GM12878 (cell line): ENCODE data around the gene NCAPD3. TPM values are rescaled to one million over a fixed set of nuclear protein-coding genes. Genes with fewer than 3 reads are reported as not detected.

Experiments
- ATAC-seq: fragments of 200-7000 bp; cut with Tn5 transposase; 3 replicates; pipeline ENCODE4 v1.9.1; 2020; ENCODE audit warnings: mild to moderate bottlenecking, moderate library complexity
- BruUV-seq: library from RNA; stranded (reverse); fragments of 400-500 nt; replicated peaks from 2 replicates; lab custom pipeline; 2021; lab: Mats Ljungman, UMichigan
- CTCF ChIA-PET: fragments of 300-600 bp; sonication (Branson Sonifier 250); formaldehyde crosslinking; extraction: SDS; loops from one replicate; lab custom pipeline; 2021; ENCODE audit warnings: inconsistent platforms; lab: Yijun Ruan, JAX
- POLR2A ChIA-PET: fragments of 350-600 bp; formaldehyde crosslinking; extraction: SDS; loops from one replicate; lab custom pipeline; 2021; ENCODE audit warnings: inconsistent platforms; lab: Charles Lee
- RAD21 ChIA-PET: fragments of 300-600 bp; sonication (Branson Sonifier 250); formaldehyde crosslinking; loops from one replicate; lab custom pipeline; 2023; ENCODE audit warnings: antibody characterized with exemption; ENCODE audit not compliant: unreplicated experiment; lab: Charles Lee
- SMC1A ChIA-PET: fragments of 300-600 bp; sonication (Branson Sonifier 250); formaldehyde crosslinking; loops from one replicate; lab custom pipeline; 2023; ENCODE audit not compliant: unreplicated experiment, uncharacterized antibody; lab: Charles Lee
- DNase-seq: peaks from one replicate; pipeline ENCODE4 v3.0.0-alpha.2; 2011; ENCODE audit warnings: low read depth, low spot score
- FAIRE-seq: peaks from 3 replicates; lab custom pipeline; 2011; peaks lifted over from hg19 to GRCh38; lab: Jason Lieb, UNC
- H2AFZ ChIP-seq: 2 replicates; pipeline ENCODE4 v1.6.0; 2011; ENCODE audit warnings: low read depth, low read length, control low read depth; ENCODE audit not compliant: control insufficient read depth
- H3K27ac ChIP-seq: 2 replicates; pipeline ENCODE4 v1.5.1; 2011; ENCODE audit warnings: control low read depth; ENCODE audit not compliant: control insufficient read depth, insufficient read depth
- H3K27me3 ChIP-seq, 2 experiments: replicated peaks in 1 of 2; 2 replicates each; pipeline versions ENCODE4 v1.6.0 to v1.6.1; 2011; ENCODE audit warnings: low read length in 1 of 2; ENCODE audit not compliant: control insufficient read depth in 2 of 2, insufficient read depth in 2 of 2
- H3K36me3 ChIP-seq, 2 experiments: 2 replicates each; pipeline ENCODE4 v1.5.1; 2011; ENCODE audit warnings: low read length in 1 of 2; ENCODE audit not compliant: control insufficient read depth in 2 of 2, insufficient read depth in 2 of 2
- H3K4me1 ChIP-seq: 2 replicates; pipeline ENCODE4 v1.6.1; 2011; ENCODE audit warnings: mild to moderate bottlenecking, low read length, moderate library complexity, mixed read lengths; ENCODE audit not compliant: control insufficient read depth, insufficient read depth
- H3K4me2 ChIP-seq: 2 replicates; pipeline ENCODE4 v1.6.0; 2011; ENCODE audit warnings: control low read depth; ENCODE audit not compliant: control insufficient read depth, insufficient read depth
- H3K4me3 ChIP-seq: fragments of 200-600 bp; sonication (generic); 2 replicates; pipeline ENCODE4 v1.5.1; 2016
- H3K79me2 ChIP-seq: 2 replicates; pipeline ENCODE4 v1.6.0; 2011; ENCODE audit warnings: low read length; ENCODE audit not compliant: control insufficient read depth, insufficient read depth
- H3K9ac ChIP-seq: 2 replicates; pipeline ENCODE4 v1.8.0; 2011; ENCODE audit warnings: low read length, control low read depth, mixed read lengths; ENCODE audit not compliant: control insufficient read depth, insufficient read depth
- H3K9me3 ChIP-seq: replicated peaks from 3 replicates; pipeline ENCODE4 v1.5.1; 2011; ENCODE audit warnings: mild to moderate bottlenecking, low read length; ENCODE audit not compliant: control insufficient read depth, insufficient read depth
- H4K20me1 ChIP-seq: 2 replicates; pipeline ENCODE4 v1.6.0; 2011; ENCODE audit not compliant: control insufficient read depth, insufficient read depth
- BRCA1 ChIP-seq: IDR thresholded peaks from 2 replicates; pipeline ENCODE4 v1.6.1; 2011; ENCODE audit warnings: low read depth, low read length, improper control_type of control experiment
- DPF2 ChIP-seq: fragments of 450-650 bp; IDR thresholded peaks from 2 replicates; pipeline ENCODE4 v1.6.1; 2017; ENCODE audit warnings: mild to moderate bottlenecking
- E2F8 ChIP-seq: fragments of 450-650 bp; IDR thresholded peaks from 2 replicates; pipeline ENCODE4 v1.6.1; 2018; ENCODE audit warnings: mild to moderate bottlenecking, low read depth, moderate library complexity; ENCODE audit not compliant: partially characterized antibody
- IRF3 ChIP-seq: fragments of 450-650 bp; IDR thresholded peaks from 2 replicates; pipeline ENCODE4 v1.6.1; 2014; ENCODE audit warnings: mild to moderate bottlenecking
- MEF2B ChIP-seq: fragments of 450-650 bp; IDR thresholded peaks from 2 replicates; pipeline ENCODE4 v1.6.1; 2018; ENCODE audit warnings: mild to moderate bottlenecking, moderate library complexity; ENCODE audit not compliant: partially characterized antibody, poor library complexity, severe bottlenecking
- MLLT1 ChIP-seq: fragments of 450-650 bp; IDR thresholded peaks from 2 replicates; pipeline ENCODE4 v1.6.1; 2016; ENCODE audit warnings: mild to moderate bottlenecking
- POLR2AphosphoS5 ChIP-seq: IDR thresholded peaks from 2 replicates; pipeline ENCODE4 v1.6.1; 2011; ENCODE audit warnings: mild to moderate bottlenecking, low read length, inconsistent platforms
- SREBF1 ChIP-seq: IDR thresholded peaks from 2 replicates; pipeline ENCODE4 v1.6.1; 2012; ENCODE audit warnings: mild to moderate bottlenecking, low read length
- WGBS: methylation state at CpG from one replicate; pipeline ENCODE4 v1.1.6; 2016; ENCODE audit warnings: low lambda C conversion rate; ENCODE audit not compliant: insufficient replicate concordance, insufficient coverage; ENCODE audit errors: missing lambda C conversion rate; 5-methylcytosine and 5-hydroxymethylcytosine counted together
- in situ Hi-C: fragments of 300-500 bp; cut with MboI; formaldehyde crosslinking; loops from 9 replicates; pipeline ENCODE4 v1.14.3; 2018; ENCODE audit warnings: mixed read lengths
- intact Hi-C: fragments of 100-400 bp; cut with micrococcal nuclease; formaldehyde crosslinking; loops from one replicate; pipeline ENCODE4 v1.14.2; 2022; ENCODE audit not compliant: unreplicated experiment
- polyA plus RNA-seq, 11 experiments: library from polyadenylated mRNA; depleted of rRNA in 4 of 11; unstranded in 6 of 11; stranded (reverse) in 5 of 11; fragments of >200 nt; fragmentation: Nextera tagmentation in 4 of 11; fragmentation: Illumina TruSeq in 1 of 11; extraction: Ambion mirVana in 4 of 11; extraction: Trizol in 1 of 11; gene quantifications; 1 replicate in 1 of 11; 2 replicates in 10 of 11; pipeline versions ENCODE4 v1.2.1 to v1.2.3, GENCODE V29; 2011 to 2016; ENCODE audit warnings: inconsistent platforms in 2 of 11, missing spikeins in 2 of 11, low read depth in 1 of 11
- total RNA-seq, 4 experiments: library from RNA; depleted of rRNA in 3 of 4; stranded (reverse); fragments of >200 nt in 3 of 4; fragmentation: Illumina TruSeq in 1 of 4; extraction: Trizol in 1 of 4; gene quantifications; 2 replicates each; pipeline versions ENCODE4 v1.2.1 to v1.2.3, GENCODE V29; 2013 to 2021

NCAPD3 gene
- total and polyA plus RNA-seq, 10 of the 15 experiments (the other 5 are each of a cell fraction or from before 2014, with no cell fraction given): 14.9 to 58.2 (median 48.2) TPM

- ChIA-PET POLR2A (no interaction called here), CTCF (interaction anchor here (1.0 to 2.8 kb wide), 2 partner anchors 11 to 13 kb away, joined by 3 to 15 read pairs; no protein-coding TSS in a partner anchor), SMC1A (interaction anchor here (1.2 to 1.9 kb wide), 2 partner anchors 9 to 11 kb away, joined by 3 read pairs; no protein-coding TSS in a partner anchor), RAD21 (no interaction called here)
- Histone ChIP-seq H3K27me3 (peaks cover 8 to 20% of the 10 kb centered on the region in 2 experiments), H4K20me1 (no peaks in the 10 kb centered on the region), H3K4me2 (no peak overlapping the region), H3K9ac (no peak overlapping the region), H3K79me2 (no peaks in the 10 kb centered on the region), H3K4me3 (no peak overlapping the region), H2AFZ (no peak overlapping the region), H3K9me3 (no peaks in the 10 kb centered on the region), H3K27ac (no peak overlapping the region), H3K36me3 (no peaks in the 10 kb centered on the region), H3K4me1 (peaks cover 6% of the 10 kb centered on the region)
- ATAC-seq (no peak), FAIRE-seq (no peak), DNase-seq (no peak)
- TF ChIP-seq POLR2AphosphoS5: no peak
- no peak for TF ChIP-seq E2F8
- no peak for TF ChIP-seq MLLT1
- TF ChIP-seq DPF2: no peak
- no peak for TF ChIP-seq BRCA1
- TF ChIP-seq IRF3: no peak
- TF ChIP-seq SREBF1: no peak
- TF ChIP-seq MEF2B: no peak
- in situ Hi-C loops (no loop called here), intact Hi-C loops (no loop called here)
- 32% methylated on average over 18 of the region's 18 CpGs for WGBS
- no TSS peak for BruUV-seq
These were observed 48.9 kb upstream of the NCAPD3 start for GRCh38 chr11:134272381-134273316.
